Epithelial cell of esophagus (primary cell): ENCODE measurements around the gene LPAR6.
"Not testable (repeated sequence)": the region's sequence is repeated elsewhere in the genome, so short reads cannot be mapped to it uniquely, and the experiment has no call there.

ENCODE experiments used
- DNase-seq: peaks from one replicate; pipeline ENCODE4 v3.0.0; 2010; ENCODE audit warnings: low read depth
- H3K4me3 ChIP-seq: 2 replicates; pipeline ENCODE4 v1.5.1; 2011; ENCODE audit warnings: mild to moderate bottlenecking, low read length, control low read depth
- CTCF ChIP-seq: IDR thresholded peaks from 2 replicates; pipeline ENCODE4 v1.5.1; 2011; ENCODE audit warnings: low read depth, mild to moderate bottlenecking, low read length, control low read depth, inconsistent platforms; ENCODE audit not compliant: insufficient read depth; ENCODE audit errors: missing control alignments

Gene LPAR6

DNA sequence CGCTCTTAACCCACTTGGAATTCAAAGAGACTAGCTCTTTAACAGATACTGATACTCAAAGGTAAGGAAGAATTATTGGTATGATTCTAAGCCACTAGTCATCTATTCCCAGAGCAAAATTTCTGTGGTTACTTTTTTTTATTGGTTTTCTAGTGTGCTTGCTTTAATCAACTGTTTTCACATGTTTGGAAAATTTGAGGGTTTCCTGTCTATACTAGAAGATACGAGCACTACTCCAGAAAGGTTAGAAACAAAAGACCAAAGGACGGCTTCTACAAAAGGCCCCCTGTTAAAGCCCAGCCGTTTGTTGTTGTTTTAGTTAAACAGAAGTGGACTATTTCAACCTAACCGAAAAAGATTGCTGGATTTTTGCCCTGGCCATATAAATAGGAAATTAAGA is 18.5 kb upstream of the LPAR6 start:
- H3K4me3 ChIP-seq, result no peak overlapping the region
- DNase-seq, result no peak

GRCh38 chr13:48429886-48430285 is 17.0 kb upstream of the LPAR6 start:
- H3K4me3 ChIP-seq, result no peak overlapping the region
- DNase-seq, result no peak
- no peak for TF ChIP-seq CTCF

More for the DNA sequence above, 18.5 kb upstream of the LPAR6 start:
- no peak for TF ChIP-seq CTCF

- no peak for DNase-seq
- TF ChIP-seq CTCF, result no peak
- H3K4me3 ChIP-seq, result no peak overlapping the region
These were observed 16.1 kb upstream of the LPAR6 start for GRCh38 chr13:48429036-48429435.

- not testable (repeated sequence) for H3K4me3 ChIP-seq, DNase-seq
These were observed 13.9 kb upstream of the LPAR6 start for GRCh38 chr13:48426755-48427298.

DNA sequence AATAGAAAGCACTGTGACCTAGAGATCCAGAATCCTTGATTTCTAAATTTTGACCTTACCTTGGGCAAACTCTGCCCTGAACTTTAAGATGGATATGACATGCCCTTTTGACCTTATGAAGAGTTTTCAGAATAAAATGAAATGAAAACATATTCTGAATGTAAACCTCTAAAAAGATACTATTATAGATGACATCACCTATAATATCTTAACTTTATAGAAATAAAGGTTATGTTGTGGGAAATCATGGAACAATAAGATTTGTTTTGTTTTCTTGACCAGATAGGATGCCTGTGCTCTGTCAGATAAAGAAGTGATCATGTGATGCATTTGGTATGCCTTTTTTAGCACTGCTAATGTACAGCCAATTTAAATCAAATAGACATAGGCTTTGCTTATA is 13.1 kb upstream of the LPAR6 start:
- H3K4me3 ChIP-seq, result no peak overlapping the region

GRCh38 chr13:48424212-48424611 is 11.3 kb upstream of the LPAR6 start:
- H3K4me3 ChIP-seq, result no peak overlapping the region
- peak; percentile 62 for DNase-seq
- no peak for TF ChIP-seq CTCF

More for the DNA sequence above, 13.1 kb upstream of the LPAR6 start:
- no peak for DNase-seq
- TF ChIP-seq CTCF, result no peak

GRCh38 chr13:48422003-48422402 is 9.1 kb upstream of the LPAR6 start:
- DNase-seq, H3K4me3 ChIP-seq: not testable (repeated sequence)

DNA sequence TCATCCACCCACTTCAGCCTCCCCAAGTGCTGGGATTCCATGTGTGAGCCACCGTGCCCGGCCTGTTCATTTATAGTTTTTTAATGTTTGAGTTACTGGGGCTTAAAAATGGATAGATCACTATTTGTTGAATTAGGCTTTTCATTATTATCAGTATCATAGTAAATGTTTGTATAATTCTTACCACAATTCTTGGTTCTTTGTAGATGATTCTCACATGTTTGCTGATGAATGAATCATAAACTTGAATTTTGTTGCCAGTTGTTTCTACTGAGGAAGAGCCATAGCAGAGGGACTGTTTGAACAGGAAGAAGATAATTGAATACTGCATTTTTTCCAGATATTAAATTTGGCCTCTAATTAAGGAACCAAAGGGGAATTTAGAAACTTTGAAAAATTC is 2.6 kb upstream of the LPAR6 start:
- H3K4me3 ChIP-seq, result no peak overlapping the region
- TF ChIP-seq CTCF, result no peak
- no peak for DNase-seq
